Smooth muscle cell of the umbilical artery (primary cell): ENCODE data around the gene MRPS26. TPM values are rescaled to one million over a fixed set of nuclear protein-coding genes. Genes with fewer than 3 reads are reported as not detected.

Experiments used
- total RNA-seq: library from RNA; depleted of rRNA; stranded (reverse); fragments of >200 nt; gene quantifications from 2 replicates; pipeline ENCODE4 v1.2.3, GENCODE V29; 2014

Gene MRPS26
- total RNA-seq = 25.2 and 30.6 TPM in 2 replicates

GRCh38 chr20:3045816-3046676 lies at the start of gene MRPS26:
Gene MRPS26, plus strand, starts transcription at chr20:3046052. Its CDS starts 17 bp downstream, at chr20:3046069.

GRCh38 chr20:3043322-3043721 lies 2.5 kb upstream of the MRPS26 start, which contains the start of gene GNRH2:
Gene GNRH2, plus strand, starts transcription at chr20:3043622. Its CDS starts 793 bp downstream, at chr20:3044415.

GRCh38 chr20:3071610-3072529 lies 26.0 kb downstream of the MRPS26 start, which contains the start of gene OXT:
Gene OXT, plus strand, starts transcription at chr20:3071620. Its CDS starts 36 bp downstream, at chr20:3071656.

GRCh38 chr20:3084283-3084985 lies 38.6 kb downstream of the MRPS26 start, which contains the start of gene AVP:
Gene AVP, minus strand, starts transcription at chr20:3084724. Its CDS starts 50 bp downstream, at chr20:3084674.

Other genes starting within 250 kb of the MRPS26 start
- 1.1 and 3.9 TPM in 2 replicates for gene CPXM1, start 245.4 kb upstream of the MRPS26 start, total RNA-seq
- gene C20orf141, start 231.1 kb upstream of the MRPS26 start, total RNA-seq = not detected in 2 replicates
- gene TMEM239, start 229.7 kb upstream of the MRPS26 start, total RNA-seq = not detected in 2 replicates
- gene PCED1A, start 205.4 kb upstream of the MRPS26 start, total RNA-seq = 26.5 and 33.0 TPM in 2 replicates
- gene VPS16, start 205.3 kb upstream of the MRPS26 start, total RNA-seq = 51.2 and 57.6 TPM in 2 replicates
- gene PTPRA, start 172.6 kb upstream of the MRPS26 start, total RNA-seq = 20.2 and 32.8 TPM in 2 replicates
- gene GNRH2, start 2.4 kb upstream of the MRPS26 start, total RNA-seq = 0.59 TPM in 1 of 2 replicates, not detected in the other
- not detected in 2 replicates for gene OXT, start 25.6 kb downstream of the MRPS26 start, total RNA-seq
- not detected in 2 replicates for gene AVP, start 38.7 kb downstream of the MRPS26 start, total RNA-seq
- 11.6 and 16.5 TPM in 2 replicates for gene FASTKD5, start 113.8 kb downstream of the MRPS26 start, total RNA-seq
- 2.4 and 3.6 TPM in 2 replicates for gene UBOX5, start 113.8 kb downstream of the MRPS26 start, total RNA-seq
- 3.0 and 5.2 TPM in 2 replicates for gene LZTS3, start 127.5 kb downstream of the MRPS26 start, total RNA-seq
- gene DDRGK1, start 158.6 kb downstream of the MRPS26 start, total RNA-seq = 26.4 and 30.3 TPM in 2 replicates
- gene ITPA, start 163.4 kb downstream of the MRPS26 start, total RNA-seq = 16.6 and 19.3 TPM in 2 replicates
- gene SLC4A11, start 193.1 kb downstream of the MRPS26 start, total RNA-seq = 1.2 and 1.9 TPM in 2 replicates